SKM-1 (cell line): ENCODE results near the gene ADAMTSL1.

ENCODE experiments used
- DNase-seq: peaks from one replicate; lab custom pipeline; 2025; ENCODE audit not compliant: unreplicated experiment; lab: John Stamatoyannopoulos, UW

Gene ADAMTSL1

DNA sequence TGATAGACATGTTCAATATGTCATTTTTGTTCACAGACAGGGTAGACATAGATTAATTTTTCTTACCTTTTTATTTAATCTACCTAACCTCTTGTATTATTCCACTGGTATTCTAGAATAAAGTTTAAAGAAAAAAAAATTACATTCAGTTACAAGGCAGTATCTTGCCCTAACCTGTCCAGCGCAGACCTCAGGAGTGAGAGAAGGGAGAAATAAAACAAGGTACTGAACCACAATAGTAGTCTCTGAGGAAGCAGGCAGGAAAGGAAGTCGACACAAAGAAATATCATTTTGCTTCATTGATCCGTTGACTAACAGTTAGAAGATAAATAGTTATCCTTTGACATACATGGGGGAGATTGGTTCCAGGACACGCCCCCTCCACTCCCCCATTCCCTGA lies 12.5 kb upstream of the ADAMTSL1 start:
- no peak for DNase-seq

DNA sequence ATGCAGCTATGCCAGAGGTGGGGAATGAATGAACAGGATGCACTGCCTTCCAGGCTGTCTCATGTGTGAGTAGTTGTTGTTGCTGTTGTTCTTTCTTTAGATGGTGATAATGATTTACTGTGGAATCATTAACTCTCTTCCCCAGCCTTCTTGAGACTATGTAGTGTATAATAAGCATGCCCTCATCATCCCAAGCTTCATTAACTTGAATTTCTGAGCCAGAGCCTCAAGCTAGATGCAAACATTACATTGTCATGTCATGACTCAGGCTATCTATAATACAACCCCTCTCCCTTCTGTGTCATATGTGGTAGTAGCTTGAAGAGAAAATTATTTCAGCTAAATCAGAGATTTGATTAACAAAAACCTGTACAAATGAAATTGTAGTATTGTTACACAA lies 10.0 kb upstream of the ADAMTSL1 start:
- no peak for DNase-seq

DNA sequence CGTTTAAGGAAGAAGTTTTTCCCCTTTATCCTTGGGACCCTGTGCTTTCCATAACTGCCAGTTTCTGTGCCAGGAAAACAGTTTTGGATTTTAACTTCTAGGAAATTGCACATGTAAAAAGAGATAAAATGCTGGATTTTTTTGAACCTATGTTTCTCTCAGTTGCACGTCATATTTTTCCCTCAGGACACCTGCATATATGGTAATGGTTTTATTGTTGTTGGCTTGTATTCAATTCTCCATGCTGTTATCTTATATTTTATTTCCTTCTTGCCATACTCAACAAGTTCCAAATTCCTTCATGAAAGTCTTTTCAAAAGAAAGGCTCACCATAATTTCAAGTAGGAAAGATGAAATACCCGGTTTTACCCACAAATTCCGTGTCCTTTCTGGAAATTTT lies 7.9 kb upstream of the ADAMTSL1 start:
- no peak for DNase-seq

DNA sequence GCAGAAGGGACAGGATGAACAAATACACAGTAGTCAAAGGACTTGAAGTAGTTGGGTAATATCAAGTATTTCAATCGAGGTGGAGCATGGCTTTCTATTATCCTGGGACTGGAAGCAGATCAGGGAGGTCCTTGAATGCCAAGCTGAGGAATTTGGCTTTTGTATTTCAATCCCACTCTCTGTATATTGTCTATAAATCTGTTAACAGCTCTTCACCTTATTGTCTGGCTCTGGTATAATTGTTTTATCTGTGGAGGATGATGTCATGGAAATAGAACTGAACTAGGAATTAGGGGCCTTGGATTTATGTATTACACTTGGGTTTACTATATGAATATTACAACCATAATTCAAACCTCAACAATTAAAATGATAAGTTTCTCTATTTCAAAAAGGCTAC lies 6.3 kb upstream of the ADAMTSL1 start:
- DNase-seq, result no peak

DNA sequence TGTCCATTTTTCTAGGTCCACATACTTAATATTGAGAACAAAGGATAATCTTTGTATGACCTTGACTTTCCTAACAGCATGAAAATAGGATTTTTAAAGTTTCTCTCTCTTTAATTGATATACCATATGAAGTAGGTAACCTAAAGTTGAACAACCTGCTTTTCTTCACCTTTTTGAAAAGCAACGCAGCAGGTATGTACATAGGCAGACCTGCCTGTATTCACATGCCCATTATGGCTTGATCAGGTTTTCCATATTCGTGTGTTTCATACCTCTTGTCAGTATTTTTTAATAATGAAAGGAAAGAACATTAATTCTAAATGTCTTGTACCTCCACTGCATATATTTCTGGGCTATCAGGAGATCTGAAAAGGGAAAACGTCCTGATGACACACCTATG lies 1.5 kb upstream of the ADAMTSL1 start:
- DNase-seq, result no peak

DNA sequence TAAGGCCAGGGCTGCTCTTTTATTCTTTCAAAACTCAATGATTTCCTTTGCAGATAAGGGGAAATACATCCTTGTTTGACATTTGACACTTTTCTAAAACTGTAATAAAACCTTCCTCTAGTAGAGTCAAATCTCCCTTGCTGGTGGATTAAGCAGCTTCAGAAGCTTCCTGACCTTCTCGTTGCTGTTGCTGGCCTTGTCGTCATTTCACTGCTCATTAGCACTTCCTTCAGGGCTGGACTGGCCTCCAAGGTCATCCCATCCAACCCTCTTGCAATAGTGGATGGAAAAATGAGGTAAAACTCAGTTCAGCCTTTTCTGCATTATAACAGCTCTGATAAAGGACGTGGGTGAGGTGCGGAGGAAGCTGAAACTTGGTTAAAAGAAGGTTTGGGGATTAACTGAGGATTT lies 1.1 kb upstream of the ADAMTSL1 start:
- DNase-seq, result no peak

DNA sequence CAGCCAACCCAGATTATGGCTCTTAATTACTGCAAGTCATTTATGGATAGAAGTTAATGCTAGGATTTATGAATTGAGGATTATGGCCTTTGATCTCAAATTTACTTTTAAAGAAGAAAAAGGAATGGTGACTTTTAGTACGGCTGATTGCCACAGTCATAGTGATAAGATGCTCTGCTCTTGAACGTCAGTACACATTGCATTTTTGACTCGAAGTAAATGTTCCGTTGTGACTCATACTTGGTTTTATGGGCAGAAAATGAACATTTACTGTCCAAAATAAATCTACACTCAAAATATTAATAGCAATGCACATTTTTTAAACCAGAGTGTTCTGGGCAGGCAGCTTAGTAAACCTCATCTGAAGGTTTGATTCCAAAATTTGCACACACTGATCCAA lies 830 bp downstream of the ADAMTSL1 start:
- DNase-seq, result no peak

DNA sequence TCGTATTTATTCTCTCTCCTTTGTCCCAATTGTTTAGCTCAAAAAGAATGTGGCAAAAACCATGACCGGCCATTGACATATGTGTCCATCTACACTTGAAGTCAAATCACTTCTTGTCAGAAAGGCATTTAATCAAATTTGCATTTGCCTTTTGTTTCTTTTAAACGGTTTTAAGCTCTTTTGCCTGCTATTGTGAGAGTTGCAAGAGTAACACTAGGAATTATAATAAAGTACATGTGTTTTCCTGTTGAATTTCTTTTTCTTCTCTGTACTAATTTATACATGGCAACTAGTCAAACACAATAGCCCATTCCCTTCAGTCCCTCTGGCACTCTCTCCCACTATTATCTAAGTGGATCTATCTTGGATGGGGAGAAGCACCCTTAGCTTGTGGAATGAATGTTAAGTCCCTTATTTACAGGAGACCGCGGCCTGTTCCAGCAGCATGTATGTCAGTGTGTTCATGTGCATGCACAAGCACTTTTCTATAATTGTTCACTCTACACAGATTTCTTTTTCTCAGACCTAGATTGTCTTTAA lies 3.2 kb downstream of the ADAMTSL1 start:
- no peak for DNase-seq

DNA sequence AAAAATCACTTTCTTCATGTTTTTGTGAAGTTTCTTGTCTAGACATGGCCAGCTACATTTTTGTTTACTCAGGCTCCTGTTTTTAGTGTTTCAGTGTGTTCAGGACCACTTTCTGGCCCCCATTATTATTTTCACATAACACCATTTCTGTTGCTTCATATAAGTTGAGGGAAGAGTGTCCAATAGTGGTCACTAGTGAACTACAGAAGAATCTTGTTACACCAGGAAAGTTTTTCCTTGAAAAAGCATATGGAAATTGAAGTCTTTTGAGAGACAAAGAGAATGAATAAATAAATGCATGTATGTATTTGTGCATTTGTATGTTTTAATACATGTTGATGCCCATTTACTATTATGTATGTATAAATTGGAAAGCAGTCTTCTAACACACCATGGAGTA lies 3.8 kb downstream of the ADAMTSL1 start:
- DNase-seq, result no peak

DNA sequence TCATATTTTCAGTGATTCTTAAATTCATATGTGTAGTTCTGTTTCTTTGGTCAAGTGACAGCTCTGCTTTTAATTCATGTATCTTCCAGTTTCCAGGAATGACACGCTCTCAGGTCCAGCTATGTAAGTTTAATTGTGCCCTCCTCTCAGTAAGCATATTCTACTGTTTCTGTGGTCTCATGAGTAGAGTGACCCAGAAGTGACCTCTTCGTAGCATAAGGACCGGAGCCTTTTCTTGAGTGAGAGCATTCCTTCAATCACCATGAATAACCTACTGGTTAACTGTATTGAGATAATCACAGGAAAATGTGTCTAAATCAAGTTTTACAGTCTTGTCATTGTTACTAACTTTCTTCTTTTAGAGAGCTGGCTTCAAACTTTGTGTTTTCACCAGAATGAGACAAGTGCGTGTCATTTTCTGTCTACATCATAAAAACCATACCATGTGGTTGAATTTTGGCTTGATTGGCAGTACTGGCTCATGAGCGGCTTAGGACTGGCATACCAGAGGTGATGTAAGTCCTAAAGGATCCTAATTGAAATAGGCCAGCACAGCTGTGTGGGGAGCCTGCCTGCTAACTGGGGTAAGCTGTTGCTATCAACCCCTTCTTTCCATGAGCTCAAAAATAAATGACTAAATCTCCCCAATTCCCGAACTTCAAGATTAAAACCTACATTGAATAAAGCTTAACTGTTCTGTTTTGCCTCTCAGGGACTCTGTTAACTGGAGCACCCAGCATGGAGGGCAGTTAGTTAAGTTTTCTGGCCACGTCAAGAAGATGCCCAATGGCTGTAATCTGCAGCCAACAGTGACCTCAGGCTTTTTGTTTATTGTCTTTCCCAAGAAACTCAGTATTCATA lies 4.8 kb downstream of the ADAMTSL1 start:
- no peak for DNase-seq

DNA sequence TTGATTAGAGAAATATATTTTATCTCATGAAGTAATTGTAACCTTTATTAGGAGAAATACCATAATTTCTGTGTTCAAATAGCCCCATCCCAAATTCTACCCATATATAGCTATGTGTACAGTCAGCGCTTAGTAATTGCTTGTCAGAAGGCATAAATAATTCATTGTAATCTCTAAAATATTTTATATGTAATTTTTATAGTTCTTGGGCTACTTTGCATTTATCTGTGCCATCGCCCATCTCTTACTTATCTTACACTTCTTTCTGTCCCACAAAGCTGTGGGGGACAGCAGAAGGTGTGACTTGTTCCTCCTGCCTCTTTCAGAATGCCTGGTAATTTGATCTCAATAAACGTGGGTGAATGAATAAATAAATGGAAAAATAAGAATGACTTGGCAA lies 5.5 kb downstream of the ADAMTSL1 start:
- DNase-seq, result no peak

DNA sequence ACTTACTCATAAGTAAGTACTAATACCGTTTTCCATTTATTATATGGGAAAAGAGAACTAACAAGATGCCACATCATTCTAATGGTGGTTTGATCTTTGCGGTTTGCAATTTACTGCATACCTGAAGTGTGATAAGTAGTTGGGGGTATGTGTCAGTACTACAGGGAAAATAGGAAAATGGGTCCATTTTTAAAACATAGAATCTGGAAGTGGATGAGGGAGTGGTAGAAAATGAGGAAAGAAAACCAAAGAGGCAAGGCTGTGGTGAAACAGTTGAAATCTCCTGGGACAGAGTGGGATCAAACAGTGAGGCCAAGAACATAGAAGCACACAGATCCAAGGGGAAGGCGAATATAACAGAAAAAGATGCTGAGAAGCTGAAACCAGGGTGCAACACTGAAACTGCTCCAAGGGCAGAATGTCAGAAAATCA lies 6.7 kb downstream of the ADAMTSL1 start:
- no peak for DNase-seq

DNA sequence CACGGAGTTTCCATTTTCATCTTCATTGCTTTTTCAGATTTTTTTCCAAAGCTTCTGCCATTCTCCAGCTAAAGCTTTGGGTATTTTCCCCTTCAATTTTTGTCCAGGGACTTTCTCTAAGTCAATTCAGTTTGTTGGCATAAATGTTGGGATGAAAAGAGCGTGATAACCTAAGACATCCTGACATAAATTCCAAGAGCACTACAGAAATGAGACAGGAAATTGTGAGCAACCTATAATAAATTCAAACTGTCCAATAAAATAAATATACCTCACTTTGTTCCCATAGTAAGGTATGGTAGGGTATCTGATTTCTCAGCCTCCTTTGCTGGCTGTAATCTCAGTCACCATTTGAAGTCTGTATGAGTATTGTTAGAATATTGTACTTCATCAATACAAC lies 8.4 kb downstream of the ADAMTSL1 start:
- DNase-seq, result no peak

DNA sequence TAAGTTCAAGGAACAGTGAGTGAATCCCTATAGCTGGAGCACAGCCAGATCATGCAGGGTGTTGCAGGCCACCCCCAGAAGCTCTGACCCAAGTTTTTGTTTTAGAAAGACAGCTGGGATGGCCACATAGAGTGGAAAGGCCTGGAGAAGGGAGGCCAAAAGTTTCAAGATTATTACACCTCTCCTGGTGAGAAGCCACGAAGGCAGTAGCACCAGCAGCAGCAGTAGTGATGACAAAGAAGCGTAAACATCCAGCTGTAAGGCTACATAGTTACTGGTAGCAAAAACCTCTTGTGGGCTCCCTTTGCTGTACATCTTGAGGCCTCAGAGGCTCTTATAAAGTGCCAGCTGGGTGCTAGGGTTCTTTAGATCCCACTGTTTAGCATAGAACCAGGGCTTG lies 11.8 kb downstream of the ADAMTSL1 start:
- DNase-seq, result no peak

DNA sequence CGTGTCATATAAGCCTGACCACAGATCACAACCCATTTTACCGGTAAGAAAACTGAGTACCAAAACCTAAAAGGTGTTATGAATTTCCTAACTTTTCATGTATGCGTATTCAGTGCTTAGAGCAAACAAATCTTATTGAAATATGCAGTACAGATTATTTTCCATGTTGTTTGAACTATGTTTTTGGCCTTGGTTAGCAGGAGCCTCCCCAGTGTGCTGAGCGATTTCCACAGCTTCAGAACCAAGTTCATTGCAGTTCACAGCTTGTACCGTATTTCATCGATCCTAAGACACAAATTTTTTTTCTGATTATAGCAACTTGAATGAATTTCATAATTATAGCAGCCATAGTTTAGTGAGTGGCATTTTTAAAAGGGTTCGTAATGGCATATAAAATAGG lies 13.7 kb downstream of the ADAMTSL1 start:
- no peak for DNase-seq

DNA sequence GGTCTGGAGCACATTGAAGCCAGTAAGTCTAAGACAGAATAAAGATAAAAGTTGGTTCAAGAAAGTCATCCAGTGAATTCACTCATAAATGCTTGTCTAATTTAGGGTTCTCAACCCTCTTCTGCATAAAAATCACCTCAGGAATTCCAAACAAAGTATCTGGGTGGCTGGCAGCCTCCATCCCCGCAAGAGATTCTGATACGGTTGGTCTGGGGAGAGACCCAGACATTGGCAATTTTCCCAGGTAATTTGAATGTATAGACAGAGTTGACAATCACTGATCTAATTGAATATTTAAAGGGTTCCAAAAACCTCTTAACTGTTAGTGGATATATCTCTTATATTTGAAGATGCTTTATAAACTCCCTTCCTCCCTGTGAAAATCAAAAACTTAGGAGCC lies 14.9 kb downstream of the ADAMTSL1 start:
- no peak for DNase-seq

DNA sequence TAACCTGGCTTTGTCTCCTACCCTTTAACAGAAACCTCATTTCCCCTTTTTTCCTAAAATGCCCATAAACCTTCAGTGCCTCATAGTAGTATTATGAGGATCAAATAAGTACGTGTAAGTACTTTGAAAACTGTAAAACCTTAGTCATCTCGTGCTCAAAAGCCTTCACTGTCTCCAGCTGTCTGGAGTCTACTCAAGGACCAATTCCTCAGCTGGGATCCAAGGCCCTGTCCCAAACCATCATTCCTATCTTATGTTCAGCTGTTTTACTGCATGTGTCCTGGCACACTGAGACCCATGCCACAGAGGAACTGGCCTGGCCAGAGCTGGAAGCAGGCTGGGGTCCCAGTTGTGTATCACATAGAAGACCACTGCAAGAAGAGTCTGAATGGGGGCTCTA lies 15.9 kb downstream of the ADAMTSL1 start:
- DNase-seq, result no peak

DNA sequence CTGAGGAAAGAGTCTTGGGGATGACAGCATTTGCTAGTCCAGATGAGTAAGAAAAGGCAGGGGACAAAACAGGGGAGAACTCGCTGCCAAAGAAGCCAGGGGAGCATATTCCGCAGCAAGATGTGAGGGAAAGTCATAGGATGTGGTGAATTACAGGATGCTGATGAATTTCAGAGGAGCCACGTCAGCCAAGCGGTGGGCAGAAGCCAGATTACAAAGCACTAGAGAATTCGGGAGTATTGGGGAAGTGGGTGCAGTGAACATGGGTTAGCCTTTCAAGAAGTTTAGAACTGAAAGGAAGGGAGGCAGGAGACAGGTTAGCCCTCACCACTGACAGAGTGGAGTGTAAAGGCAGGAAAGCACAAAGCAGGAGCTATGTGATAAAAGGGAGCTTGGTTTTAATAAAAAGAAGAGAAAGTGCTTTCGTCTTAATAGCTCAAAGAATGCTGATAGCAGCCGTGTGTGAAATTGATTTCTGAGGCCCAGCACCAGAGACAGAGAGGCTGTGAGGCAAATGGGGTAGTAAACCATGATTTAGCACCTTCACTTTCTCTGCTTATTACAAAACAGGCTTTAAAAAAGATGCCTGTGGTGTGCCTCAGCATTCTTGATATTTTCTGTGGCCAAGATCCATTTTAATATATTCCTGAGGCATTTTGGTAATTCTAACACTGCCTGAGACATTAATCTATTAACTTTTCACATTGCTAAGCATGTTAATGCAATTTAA lies 16.9 kb downstream of the ADAMTSL1 start:
- no peak for DNase-seq

DNA sequence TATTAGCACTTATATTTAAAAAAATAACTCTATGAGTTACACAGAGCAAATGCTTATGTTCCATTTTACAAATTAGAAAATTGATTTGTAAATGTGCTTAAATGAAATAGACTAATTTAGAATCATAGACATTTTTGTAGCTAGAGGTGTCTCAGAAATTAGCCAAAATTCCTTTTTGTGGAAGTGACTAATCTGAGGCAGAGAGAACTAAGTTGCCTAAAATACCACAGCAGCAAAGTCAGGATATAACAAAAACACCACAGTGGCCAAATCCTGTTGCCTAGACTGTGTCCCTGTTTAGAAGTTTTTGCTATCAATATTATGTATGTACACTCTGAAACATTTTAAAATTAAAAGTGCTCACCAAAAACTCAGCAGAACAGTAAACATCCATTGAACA lies 18.7 kb downstream of the ADAMTSL1 start:
- no peak for DNase-seq

DNA sequence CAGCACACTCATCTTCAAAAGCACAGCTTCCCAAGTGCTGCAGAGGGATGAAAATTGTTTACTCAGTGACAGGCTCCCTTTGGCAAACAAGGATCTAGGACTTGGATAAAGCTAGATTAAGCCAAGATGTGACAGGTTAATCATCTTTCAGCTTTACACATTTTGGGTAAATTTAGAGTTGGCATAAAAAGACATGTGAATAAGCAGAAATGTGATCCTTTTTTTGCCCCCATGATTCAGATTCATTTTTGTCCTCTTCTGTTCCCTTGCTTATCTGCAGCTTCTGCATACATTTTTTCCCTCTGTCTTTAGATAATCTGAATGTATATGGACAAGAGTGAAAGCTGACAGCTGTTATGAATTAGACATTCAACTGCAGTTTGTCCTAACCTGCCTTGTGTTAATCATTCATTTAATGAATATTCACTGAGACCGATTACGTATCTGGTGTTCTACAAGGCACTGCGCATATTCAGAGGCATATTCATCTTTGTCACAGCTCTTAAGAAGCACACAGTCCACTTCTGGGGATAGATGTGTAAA lies 19.6 kb downstream of the ADAMTSL1 start:
- no peak for DNase-seq

DNA sequence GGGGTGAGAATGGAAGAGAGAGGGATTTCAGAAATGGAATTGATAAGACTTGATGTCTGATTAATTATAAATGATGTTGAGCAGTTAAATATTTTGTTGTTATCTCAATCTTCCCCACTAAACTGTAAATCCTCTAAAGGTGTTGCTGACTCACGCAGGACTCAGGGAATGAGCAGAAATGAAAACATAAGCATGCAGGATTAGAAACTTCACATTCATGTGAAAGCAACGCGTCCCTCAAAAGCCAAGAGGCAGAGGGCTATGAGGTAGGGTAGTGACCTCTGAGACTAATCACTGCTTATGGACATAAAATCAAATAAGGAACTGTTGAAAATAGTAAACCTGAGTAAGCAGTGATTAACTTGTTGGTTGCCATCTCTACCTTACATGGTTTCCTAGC lies 21.1 kb downstream of the ADAMTSL1 start:
- DNase-seq, result no peak
